Lung (tissue), 12 donors: Measurements from ENCODE around the gene CPLANE2. TPM values are rescaled to one million over a fixed set of nuclear protein-coding genes. Genes with fewer than 3 reads are reported as not detected.

Experiments used
- ATAC-seq: fragments of 200-7000 bp; cut with Tn5 transposase; one replicate; pipeline ENCODE4 v1.9.1; 2020; ENCODE audit warnings: moderate number of reproducible peaks; ENCODE audit not compliant: insufficient read depth, low FRiP score
- DNase-seq, 3 donors: peaks; one replicate each; pipeline ENCODE4 v3.0.0-alpha.2; 2013 to 2017
- H3K27ac ChIP-seq, 2 donors: one replicate each; pipeline ENCODE4 v1.5.1; 2013; ENCODE audit warnings: mild to moderate bottlenecking in 2 of 2, moderate library complexity in 2 of 2, control low read depth in 1 of 2, inconsistent platforms in 1 of 2, low read depth in 1 of 2, low read length in 1 of 2
- H3K27me3 ChIP-seq, 3 donors: one replicate each; pipeline ENCODE4 v1.5.1; 2013; ENCODE audit warnings: low read length in 2 of 3; ENCODE audit not compliant: control insufficient read depth in 3 of 3, insufficient read depth in 3 of 3
- H3K36me3 ChIP-seq, 4 donors: one replicate each; pipeline ENCODE4 v1.5.1; 2013; ENCODE audit warnings: low read length in 4 of 4, mild to moderate bottlenecking in 1 of 4, moderate library complexity in 1 of 4; ENCODE audit not compliant: control insufficient read depth in 4 of 4, insufficient read depth in 4 of 4
- H3K4me1 ChIP-seq, 5 donors: one replicate each; pipeline ENCODE4 v1.5.1; 2013; ENCODE audit warnings: low read length in 5 of 5, mild to moderate bottlenecking in 2 of 5, moderate library complexity in 1 of 5; ENCODE audit not compliant: control insufficient read depth in 5 of 5, insufficient read depth in 5 of 5
- H3K4me3 ChIP-seq: one replicate; pipeline ENCODE4 v1.5.1; 2013; ENCODE audit warnings: mild to moderate bottlenecking, control low read depth, moderate library complexity
- H3K9ac ChIP-seq, 2 donors: one replicate each; pipeline ENCODE4 v1.5.1; 2013; ENCODE audit warnings: low read length in 2 of 2, control low read depth in 1 of 2; ENCODE audit not compliant: insufficient read depth in 1 of 2
- H3K9me3 ChIP-seq, 4 donors: one replicate each; pipeline ENCODE4 v1.5.1; 2013; ENCODE audit warnings: low read length in 3 of 4, mild to moderate bottlenecking in 1 of 4, moderate library complexity in 1 of 4; ENCODE audit not compliant: control insufficient read depth in 4 of 4, insufficient read depth in 3 of 4
- CTCF ChIP-seq: IDR thresholded peaks from 2 replicates; pipeline ENCODE4 v1.5.1; 2012; ENCODE audit warnings: mild to moderate bottlenecking; ENCODE audit errors: control extremely low read depth, extremely low read depth
- WGBS, 2 donors: extraction: QIAGEN DNeasy Blood & Tissue Kit; methylation state at CpG; one replicate each; pipeline ENCODE4 v1.1.7; 2013; 5-methylcytosine and 5-hydroxymethylcytosine counted together
- polyA plus RNA-seq, 2 donors: library from polyadenylated mRNA; stranded (reverse); fragments of 200-250 nt; gene quantifications; one replicate each; pipeline ENCODE4 v1.2.1, GENCODE V29; 2013
- total RNA-seq, 2 donors: library from RNA; depleted of rRNA in 1 of 2; stranded (reverse); fragments of >200 nt in 1 of 2; gene quantifications; one replicate each; pipeline ENCODE4 v1.2.1, GENCODE V29; 2014 to 2021
- donor health status: control.
- donor health status: control.
- donor health status: Bipolar disorder and iron deficiency.
- donor health status: healthy.
- donor health status: DM: yes; HTN: yes; CAD: no.

The CPLANE2 gene
- total and polyA plus RNA-seq, 4 donors: 4.5 to 13.7 (median 5.6) TPM

- Histone ChIP-seq H3K27me3 (peaks cover 0 to 8% (median 4%) of the 10 kb centered on the region in 3 donors), H3K4me1 (peaks cover 0 to 13% (median 2%) of the 10 kb centered on the region in 5 donors), H3K9ac (no peak overlapping the region), H3K36me3 (no peaks in the 10 kb centered on the region), H3K4me3 (no peak overlapping the region), H3K27ac (no peak overlapping the region), H3K9me3 (peaks cover 0 to 2% (median 0%) of the 10 kb centered on the region in 4 donors)
- DNase-seq (no peak), ATAC-seq (no peak)
- 96 to 99% methylated on average over 1 of the region's 1 CpG for WGBS, 2 donors
- no peak for TF ChIP-seq CTCF
Measured at GRCh38 chr1:16221499-16221898, 15.5 kb downstream of the CPLANE2 start.

GRCh38 chr1:16219968-16220500 is 16.9 kb downstream of the CPLANE2 start:
- Histone ChIP-seq H3K27ac (no peak overlapping the region), H3K9ac (no peak overlapping the region), H3K36me3 (no peaks in the 10 kb centered on the region), H3K4me3 (no peak overlapping the region), H3K4me1 (peaks cover 0 to 20% (median 5%) of the 10 kb centered on the region in 5 donors), H3K9me3 (no peaks in the 10 kb centered on the region), H3K27me3 (no peaks in the 10 kb centered on the region)
- TF ChIP-seq CTCF: no peak
- DNase-seq: no peak
- 90 to 94% methylated on average over 4 of the region's 4 CpGs for WGBS, 2 donors
- no peak for ATAC-seq

- WGBS, 2 donors: 94 to 95% methylated on average over 6 of the region's 6 CpGs
- TF ChIP-seq CTCF: no peak
- no peak overlapping the region for H3K4me3 ChIP-seq
- ATAC-seq: no peak
- DNase-seq: no peak
- H3K27ac ChIP-seq: no peak overlapping the region
- H3K36me3 ChIP-seq: no peaks in the 10 kb centered on the region
- no peaks in the 10 kb centered on the region for H3K9me3 ChIP-seq
- no peak overlapping the region for H3K9ac ChIP-seq
- peaks cover 0 to 20% (median 5%) of the 10 kb centered on the region in 5 donors for H3K4me1 ChIP-seq
- no peaks in the 10 kb centered on the region for H3K27me3 ChIP-seq
Measured at GRCh38 chr1:16218674-16219071, 18.3 kb downstream of the CPLANE2 start.
